Measurements from ENCODE around the gene HNRNPA0. TPM values are rescaled to one million over a fixed set of nuclear protein-coding genes. Genes with fewer than 3 reads are reported as not detected.

Gene HNRNPA0
- total and polyA plus RNA-seq, 9 of the 15 experiments (the other 6 are each of a cell fraction or from before 2014, with no cell fraction given): 5.0 to 33.3 (median 10.7) TPM

- no peak overlapping the region for H2AFZ ChIP-seq (ENCODE audit: low read depth, low read length)
- TF ChIP-seq ZC3H11A (IDR thresholded peaks at IDR 0.05; ENCODE audit: low read depth, low read length) (no peak), E2F4 (CRISPR knock-in tag; IDR thresholded peaks at IDR 0.05; ENCODE audit: low read depth) (no peak), L3MBTL2 (IDR thresholded peaks at IDR 0.05) (no peak), ZNF408 (CRISPR knock-in tag; IDR thresholded peaks at IDR 0.05; ENCODE audit: low read depth) (no peak), DACH1 (IDR thresholded peaks at IDR 0.05; ENCODE audit: partially characterized antibody) (no peak), STAT5B (CRISPR knock-in tag; IDR thresholded peaks at IDR 0.05) (no peak), ZNF583 (CRISPR knock-in tag; IDR thresholded peaks at IDR 0.05) (no peak), ZSCAN32 (CRISPR knock-in tag; IDR thresholded peaks at IDR 0.05) (no peak), ZNF766 (CRISPR knock-in tag; conservative IDR thresholded peaks at IDR 0.05) (no peak)
- no peaks in the 10 kb centered on the region for H3K36me3 ChIP-seq (ENCODE audit: control insufficient read depth, insufficient read depth, low read length)
- no peaks in the 10 kb centered on the region for H4K20me1 ChIP-seq (replicated peaks; ENCODE audit: control insufficient read depth, insufficient read depth, low read length)
- no peaks in the 10 kb centered on the region; a peak in 2 of 5 replicates for H3K27me3 ChIP-seq (ENCODE audit: control insufficient read depth in 2 of 2, insufficient read depth in 2 of 2, low read length in 2 of 2)
- FAIRE-seq: no peak
- H3K9me3 ChIP-seq (replicated peaks; ENCODE audit: control insufficient read depth, insufficient read depth, low read depth, low read length): no peaks in the 10 kb centered on the region
- CTCF ChIA-PET (ENCODE audit: low intra/inter-chr PET ratio): no interaction called here
- H3K79me2 ChIP-seq (ENCODE audit: control insufficient read depth, insufficient read depth, low read length): no peaks in the 10 kb centered on the region
- intact Hi-C loops (cut with micrococcal nuclease) (no loop called here), in situ Hi-C loops (cut with MboI) (no loop called here)
- H3K9ac ChIP-seq (ENCODE audit: insufficient read depth in 1 of 2, low read depth in 2 of 2, low read length in 2 of 2): no peak overlapping the region
- no CpG with 5 or more reads among the region's 5 CpGs for WGBS (ENCODE audit: insufficient coverage, low coverage, missing lambda C conversion rate)
- H3K4me3 ChIP-seq: no peak overlapping the region
- BruUV-seq (replicated peaks): no TSS peak
- H3K27ac ChIP-seq (ENCODE audit: extremely low read depth, low read depth, low read length): no peak overlapping the region
- POLR2A ChIA-PET: no interaction called here
- no peaks in the 10 kb centered on the region for H3K9me1 ChIP-seq (ENCODE audit: control insufficient read depth, insufficient read depth, low read length)
- DNase-seq (ENCODE audit: extremely low read depth in 1 of 4, low spot score in 3 of 4): peak in 1 of 4 experiments; percentile 7
- H3K4me1 ChIP-seq (replicated peaks in 1 of 2; ENCODE audit: control insufficient read depth in 2 of 2, insufficient read depth in 2 of 2, low read length in 2 of 2): no peaks in the 10 kb centered on the region
- no peak overlapping the region for H3K4me2 ChIP-seq (ENCODE audit: insufficient read depth, low read length)
- no peak for ATAC-seq
These were observed 40.7 kb upstream of the HNRNPA0 start for GRCh38 chr5:137794863-137795262.

Measured in K562 (cell line).